H1 (cell line): ENCODE results near the gene TUBA8. TPM values are rescaled to one million over a fixed set of nuclear protein-coding genes. Genes with fewer than 3 reads are reported as not detected.
"Not testable (repeated sequence)": the region's sequence is repeated elsewhere in the genome, so short reads cannot be mapped to it uniquely, and the experiment has no call there.

ENCODE experiments used
- CTCF ChIA-PET: fragments of 300-600 bp; sonication (Branson Sonifier 250); formaldehyde crosslinking; loops from one replicate; lab custom pipeline; 2021; ENCODE audit not compliant: partially characterized antibody; lab: Charles Lee
- POLR2A ChIA-PET: fragments of 300-600 bp; sonication (Branson Sonifier 250); formaldehyde crosslinking; loops from one replicate; lab custom pipeline; 2021; ENCODE audit warnings: inconsistent platforms; ENCODE audit not compliant: partially characterized antibody; lab: Charles Lee
- DNase-seq, 2 experiments: peaks; one replicate each; pipeline versions ENCODE4 v3.0.0 to v3.0.0-alpha.2; 2010 to 2022; ENCODE audit warnings: low spot score in 2 of 2, low read depth in 1 of 2, mixed read lengths in 1 of 2
- FAIRE-seq: peaks from 2 replicates; lab custom pipeline; 2011; peaks lifted over from hg19 to GRCh38; lab: Jason Lieb, UNC
- H2AFZ ChIP-seq: 2 replicates; pipeline ENCODE4 v1.8.1; 2012; ENCODE audit warnings: low read length, inconsistent platforms
- H2AK5ac ChIP-seq: 2 replicates; pipeline ENCODE4 v1.6.1; 2013; ENCODE audit warnings: low read depth, low read length
- H2BK120ac ChIP-seq: replicated peaks from 2 replicates; pipeline ENCODE3; 2013; ENCODE audit warnings: low read depth, low read length, inconsistent platforms
- H2BK12ac ChIP-seq: 2 replicates; pipeline ENCODE4 v1.6.1; 2013; ENCODE audit warnings: low read depth, low read length
- H2BK15ac ChIP-seq: 2 replicates; pipeline ENCODE4 v1.6.1; 2013; ENCODE audit warnings: low read length
- H2BK20ac ChIP-seq: 2 replicates; pipeline ENCODE4 v1.6.1; 2013; ENCODE audit warnings: low read length
- H2BK5ac ChIP-seq: 2 replicates; pipeline ENCODE4 v1.6.1; 2013; ENCODE audit warnings: low read depth, low read length
- H3K14ac ChIP-seq: 2 replicates; pipeline ENCODE4 v1.6.1; 2013; ENCODE audit warnings: inconsistent platforms; ENCODE audit not compliant: insufficient read length
- H3K18ac ChIP-seq: 2 replicates; pipeline ENCODE4 v1.6.1; 2013; ENCODE audit warnings: low read length; ENCODE audit errors: extremely low read depth
- H3K23ac ChIP-seq: 2 replicates; pipeline ENCODE4 v1.6.1; 2013; ENCODE audit warnings: inconsistent platforms; ENCODE audit not compliant: insufficient read length
- H3K23me2 ChIP-seq: 2 replicates; pipeline ENCODE4 v1.6.1; 2013; ENCODE audit warnings: low read depth, low read length
- H3K27ac ChIP-seq: 2 replicates; pipeline ENCODE4 v1.6.1; 2011; ENCODE audit warnings: low read depth, low read length, inconsistent platforms
- H3K27me3 ChIP-seq, 4 experiments: replicated peaks in 1 of 4; 1 replicate in 1 of 4; 2 replicates in 3 of 4; pipeline versions ENCODE4 v1.6.1 to v1.8.1; 2011 to 2013; ENCODE audit warnings: low read length in 3 of 4, mild to moderate bottlenecking in 3 of 4, inconsistent platforms in 2 of 4, mixed read lengths in 2 of 4, moderate library complexity in 1 of 4; ENCODE audit not compliant: control insufficient read depth in 3 of 4, insufficient read depth in 3 of 4; ENCODE audit errors: extremely low read depth in 1 of 4
- H3K36me3 ChIP-seq, 4 experiments: 2 replicates each; pipeline versions ENCODE4 v1.6.1 to v1.8.1; 2011 to 2013; ENCODE audit warnings: mild to moderate bottlenecking in 4 of 4, low read length in 3 of 4, moderate library complexity in 2 of 4, control low read depth in 1 of 4, inconsistent platforms in 1 of 4; ENCODE audit not compliant: insufficient read depth in 4 of 4, control insufficient read depth in 2 of 4
- H3K4ac ChIP-seq: replicated peaks from 2 replicates; pipeline ENCODE3; 2013; ENCODE audit warnings: low read length, low read depth, mixed read lengths, inconsistent platforms; ENCODE audit not compliant: insufficient read length
- H3K4me1 ChIP-seq, 4 experiments: replicated peaks in 1 of 4; 1 replicate in 1 of 4; 2 replicates in 3 of 4; pipeline versions ENCODE4 v1.6.1 to v1.8.1; 2011 to 2013; ENCODE audit warnings: low read length in 3 of 4, inconsistent platforms in 2 of 4, mixed read lengths in 1 of 4; ENCODE audit not compliant: insufficient read depth in 4 of 4, control insufficient read depth in 3 of 4
- H3K4me2 ChIP-seq, 2 experiments: 2 replicates each; pipeline versions ENCODE4 v1.6.1 to v1.8.1; 2011 to 2013; ENCODE audit warnings: low read depth in 2 of 2, low read length in 2 of 2, control low read depth in 1 of 2, inconsistent platforms in 1 of 2, mild to moderate bottlenecking in 1 of 2; ENCODE audit not compliant: insufficient read depth in 1 of 2
- H3K4me3 ChIP-seq, 4 experiments: fragments of 200-600, 300-600 bp in 1 of 4; sonication (generic), shearing (Covaris generic), sonication (Bioruptor Twin) in 1 of 4; 2 replicates each; pipeline versions ENCODE4 v1.5.1 to v1.8.1; 2011 to 2016; ENCODE audit warnings: low read length in 4 of 4, low read depth in 3 of 4, control low read depth in 2 of 4, inconsistent platforms in 2 of 4, mild to moderate bottlenecking in 2 of 4, mixed read lengths in 1 of 4, moderate library complexity in 1 of 4; ENCODE audit not compliant: insufficient read depth in 2 of 4; ENCODE audit errors: extremely low read depth in 1 of 4
- H3K56ac ChIP-seq: replicated peaks from 2 replicates; pipeline ENCODE3; 2013; ENCODE audit warnings: low read depth, mild to moderate bottlenecking, mixed read lengths, low read length, inconsistent platforms; ENCODE audit not compliant: insufficient read length
- H3K79me1 ChIP-seq: 2 replicates; pipeline ENCODE4 v1.6.1; 2013; ENCODE audit warnings: low read depth, low read length, control low read depth
- H3K79me2 ChIP-seq, 2 experiments: 2 replicates each; pipeline versions ENCODE4 v1.6.1 to v1.8.1; 2012 to 2013; ENCODE audit warnings: low read length in 2 of 2, mild to moderate bottlenecking in 2 of 2, inconsistent platforms in 1 of 2; ENCODE audit not compliant: insufficient read depth in 2 of 2, control insufficient read depth in 1 of 2
- H3K9ac ChIP-seq, 4 experiments: replicated peaks in 1 of 4; 1 replicate in 1 of 4; 2 replicates in 3 of 4; pipeline versions ENCODE4 v1.6.1 to v1.8.1; 2011 to 2013; ENCODE audit warnings: low read depth in 3 of 4, low read length in 3 of 4, control low read depth in 2 of 4, mild to moderate bottlenecking in 2 of 4, moderate library complexity in 2 of 4, inconsistent platforms in 1 of 4; ENCODE audit errors: extremely low read depth in 1 of 4
- H3K9me3 ChIP-seq, 2 experiments: 2 replicates each; pipeline versions ENCODE4 v1.6.1 to v1.8.1; 2012 to 2013; ENCODE audit warnings: mild to moderate bottlenecking in 2 of 2, moderate library complexity in 2 of 2, control low read depth in 1 of 2, inconsistent platforms in 1 of 2, low read depth in 1 of 2, low read length in 1 of 2, mixed read lengths in 1 of 2; ENCODE audit not compliant: insufficient read depth in 2 of 2
- H4K20me1 ChIP-seq, 2 experiments: replicated peaks in 1 of 2; 2 replicates each; pipeline versions ENCODE3 to v1.8.1; 2011 to 2013; ENCODE audit warnings: inconsistent platforms in 2 of 2, low read length in 2 of 2, mild to moderate bottlenecking in 1 of 2; ENCODE audit not compliant: insufficient read depth in 2 of 2, control insufficient read depth in 1 of 2
- H4K5ac ChIP-seq: 2 replicates; pipeline ENCODE4 v1.6.1; 2013; ENCODE audit warnings: low read length, low read depth, mixed read lengths, inconsistent platforms; ENCODE audit not compliant: insufficient read length
- H4K8ac ChIP-seq: 2 replicates; pipeline ENCODE4 v1.8.0; 2013; ENCODE audit warnings: mild to moderate bottlenecking, moderate library complexity, low read length, inconsistent platforms; ENCODE audit not compliant: insufficient read depth; ENCODE audit errors: extremely low read depth
- H4K91ac ChIP-seq: replicated peaks from 2 replicates; pipeline ENCODE3; 2013; ENCODE audit warnings: low read length, mixed read lengths, inconsistent platforms; ENCODE audit not compliant: insufficient read length
- WGBS, 2 experiments: shearing (Covaris generic) in 1 of 2; methylation state at CpG; one replicate each; pipeline versions ENCODE4 v1.1.6 to v1.1.7; 2013 to 2015; ENCODE audit warnings: low lambda C conversion rate in 2 of 2, mixed read lengths in 2 of 2, inconsistent platforms in 1 of 2, low coverage in 1 of 2, missing lambda C conversion rate in 1 of 2; ENCODE audit not compliant: insufficient replicate concordance in 2 of 2, insufficient coverage in 1 of 2, insufficient read length in 1 of 2; ENCODE audit errors: extremely low coverage in 1 of 2, missing lambda C conversion rate in 1 of 2; 5-methylcytosine and 5-hydroxymethylcytosine counted together
- polyA plus RNA-seq, 7 experiments: library from polyadenylated mRNA; depleted of rRNA in 3 of 7; stranded (reverse) in 5 of 7; unstranded in 2 of 7; fragments of >200 nt in 5 of 7; fragments of 200-250 nt in 2 of 7; gene quantifications; 1 replicate in 5 of 7; 2 replicates in 1 of 7; 4 replicates in 1 of 7; pipeline versions ENCODE4 v1.2.1 to v1.2.3, GENCODE V29; 2011 to 2013; ENCODE audit warnings: missing spikeins in 2 of 7, mixed read lengths in 2 of 7
- total RNA-seq: library from RNA; stranded (reverse); fragmentation: NEBNext Ultra II Directional; extraction: Animal tissue kit (Norgen Biotek cat#: 25700); gene quantifications from 2 replicates; pipeline ENCODE4 v1.2.1, GENCODE V29; 2021

TUBA8 gene
- total and polyA plus RNA-seq, 2 of the 8 experiments (the other 6 are each of a cell fraction or from before 2014, with no cell fraction given) = 1.0 to 4.0 TPM

DNA sequence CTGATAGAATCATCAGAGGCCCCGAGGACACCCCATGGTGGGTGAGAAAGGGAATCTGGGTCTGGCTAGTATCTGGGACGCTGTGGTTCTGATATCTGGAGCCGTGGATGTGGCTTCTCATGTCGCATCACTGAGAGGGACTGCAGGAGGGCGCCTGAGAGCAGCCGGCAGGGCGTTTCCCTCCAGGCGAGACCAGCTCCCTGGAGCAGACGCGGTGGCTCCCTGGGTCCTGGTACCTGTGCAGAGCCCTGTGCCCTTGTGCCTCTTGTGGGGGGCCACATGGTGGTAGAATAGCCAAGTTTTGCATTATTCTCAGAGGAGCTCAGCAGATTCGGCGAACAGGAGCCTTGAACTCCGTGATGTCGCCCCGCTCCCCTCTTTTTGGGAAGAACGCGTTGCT, 59.7 kb downstream of the TUBA8 start:
- H2BK20ac ChIP-seq, H3K4me3 ChIP-seq, H3K9me3 ChIP-seq, H2BK120ac ChIP-seq, H2BK15ac ChIP-seq, H2BK5ac ChIP-seq, H3K4me1 ChIP-seq, H3K79me1 ChIP-seq, H4K20me1 ChIP-seq, FAIRE-seq, H2BK12ac ChIP-seq, H4K5ac ChIP-seq, H3K79me2 ChIP-seq, H3K27me3 ChIP-seq, CTCF ChIA-PET, H3K9ac ChIP-seq, H3K14ac ChIP-seq, H3K23me2 ChIP-seq, H2AFZ ChIP-seq, H3K23ac ChIP-seq, H3K18ac ChIP-seq, H3K56ac ChIP-seq, H3K27ac ChIP-seq, H2AK5ac ChIP-seq, H3K36me3 ChIP-seq, DNase-seq, H3K4me2 ChIP-seq, POLR2A ChIA-PET, H4K8ac ChIP-seq, H3K4ac ChIP-seq, H4K91ac ChIP-seq: not testable (repeated sequence)
- WGBS, 2 experiments = 84% methylated on average over 15 of the region's 17 CpGs; no CpG with 5 or more reads in 1 of the 2 experiments

DNA sequence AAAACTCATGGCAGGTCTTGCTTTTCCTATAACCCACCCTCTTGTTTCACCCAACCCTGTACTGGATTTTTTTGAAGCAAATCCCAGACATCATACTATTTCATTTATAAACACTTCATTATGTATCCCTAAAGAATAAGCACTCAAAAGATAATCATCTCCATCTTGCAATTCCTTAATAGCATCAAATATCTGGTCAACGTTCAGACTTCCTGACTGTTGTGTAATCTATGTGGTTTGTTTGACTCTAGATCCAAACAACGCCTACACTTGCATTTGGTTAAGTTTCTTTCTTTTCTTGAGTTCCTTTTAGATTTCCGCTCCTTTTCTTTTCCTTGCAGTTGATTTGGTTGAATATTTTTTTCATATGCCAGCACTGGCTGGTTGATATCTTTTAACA, 61.6 kb downstream of the TUBA8 start:
- H2BK120ac ChIP-seq, H3K79me2 ChIP-seq, H2AK5ac ChIP-seq, H3K27me3 ChIP-seq, H4K5ac ChIP-seq, H3K18ac ChIP-seq, H3K27ac ChIP-seq, POLR2A ChIA-PET, H3K14ac ChIP-seq, H3K56ac ChIP-seq, CTCF ChIA-PET, H3K23me2 ChIP-seq, H4K20me1 ChIP-seq, H4K91ac ChIP-seq, H3K4me1 ChIP-seq, H2BK5ac ChIP-seq, H3K9ac ChIP-seq, DNase-seq, H2AFZ ChIP-seq, H2BK12ac ChIP-seq, H3K79me1 ChIP-seq, H3K23ac ChIP-seq, H2BK15ac ChIP-seq, H3K4me3 ChIP-seq, FAIRE-seq, H3K36me3 ChIP-seq, H3K4me2 ChIP-seq, H2BK20ac ChIP-seq, H3K9me3 ChIP-seq, H4K8ac ChIP-seq, H3K4ac ChIP-seq: not testable (repeated sequence)
- WGBS, 2 experiments = 94% methylated on average over 2 of the region's 3 CpGs; no CpG with 5 or more reads in 1 of the 2 experiments
